HEK293 (cell line): ENCODE results near the gene ARF3.

ENCODE experiments used
- CTCF ChIA-PET: fragments of 350-600 bp; formaldehyde crosslinking; extraction: SDS; loops from one replicate; lab custom pipeline; 2021; ENCODE audit warnings: antibody characterized with exemption; lab: Yijun Ruan, JAX
- POLR2A ChIA-PET: fragments of 300-600 bp; formaldehyde crosslinking; extraction: SDS; loops from one replicate; lab custom pipeline; 2020; ENCODE audit warnings: antibody characterized with exemption, inconsistent platforms; lab: Yijun Ruan, JAX
- H3K27ac ChIP-seq: fragments of 200-500 bp; sonication (Bioruptor generic); 2 replicates; pipeline ENCODE4 v1.5.1; 2014; ENCODE audit warnings: low read depth, low read length, control low read depth, inconsistent platforms; ENCODE audit errors: extremely low read depth
- H3K36me3 ChIP-seq, 2 experiments: fragments of 200-500 bp in 1 of 2; sonication (Bioruptor generic) in 1 of 2; 1 replicate in 1 of 2; 2 replicates in 1 of 2; pipeline ENCODE4 v1.5.1; 2014 to 2017; ENCODE audit warnings: inconsistent platforms in 2 of 2, low read length in 2 of 2; ENCODE audit not compliant: control insufficient read depth in 2 of 2, insufficient read depth in 1 of 2
- H3K4me1 ChIP-seq: fragments of 200-500 bp; sonication (Bioruptor generic); 2 replicates; pipeline ENCODE4 v1.5.1; 2014; ENCODE audit warnings: mild to moderate bottlenecking, low read length, inconsistent platforms; ENCODE audit not compliant: control insufficient read depth, insufficient read depth
- H3K4me3 ChIP-seq: 2 replicates; pipeline ENCODE4 v1.5.1; 2011; ENCODE audit warnings: low read depth, mild to moderate bottlenecking, control low read depth, low read length, moderate library complexity
- H3K9me3 ChIP-seq: fragments of 200-500 bp; sonication (Bioruptor generic); 2 replicates; pipeline ENCODE4 v1.5.1; 2014; ENCODE audit warnings: low read depth, low read length, inconsistent platforms; ENCODE audit not compliant: control insufficient read depth, insufficient read depth
- GLIS2 ChIP-seq: fragments of 450-650 bp; formaldehyde crosslinking; IDR thresholded peaks from 2 replicates; pipeline ENCODE4 v1.5.1; 2016; ENCODE audit warnings: missing biosample characterization, missing genetic modification characterization
- KLF1 ChIP-seq: fragments of 450-650 bp; formaldehyde crosslinking; IDR thresholded peaks from 2 replicates; pipeline ENCODE4 v1.5.1; 2016; ENCODE audit warnings: missing biosample characterization, missing genetic modification characterization
- KLF17 ChIP-seq: fragments of 450-650 bp; formaldehyde crosslinking; IDR thresholded peaks from 2 replicates; pipeline ENCODE4 v1.5.1; 2016; ENCODE audit warnings: missing biosample characterization, missing genetic modification characterization
- PATZ1 ChIP-seq: fragments of 450-650 bp; formaldehyde crosslinking; IDR thresholded peaks from 2 replicates; pipeline ENCODE4 v1.5.1; 2016; ENCODE audit warnings: missing biosample characterization, missing genetic modification characterization
- PRDM1 ChIP-seq: fragments of 450-650 bp; formaldehyde crosslinking; IDR thresholded peaks from 2 replicates; pipeline ENCODE4; 2016; ENCODE audit warnings: missing biosample characterization, missing genetic modification characterization
- PRDM4 ChIP-seq: fragments of 450-650 bp; formaldehyde crosslinking; IDR thresholded peaks from 2 replicates; pipeline ENCODE4 v1.5.1; 2017; ENCODE audit warnings: missing biosample characterization, missing genetic modification characterization
- SP3 ChIP-seq: fragments of 450-650 bp; formaldehyde crosslinking; IDR thresholded peaks from 2 replicates; pipeline ENCODE4 v1.5.1; 2016; ENCODE audit warnings: missing biosample characterization, missing genetic modification characterization
- ZBTB49 ChIP-seq: fragments of 450-650 bp; formaldehyde crosslinking; IDR thresholded peaks from 2 replicates; pipeline ENCODE4 v1.5.1; 2016; ENCODE audit warnings: missing biosample characterization, missing genetic modification characterization, low read depth
- ZFHX2 ChIP-seq: fragments of 450-650 bp; formaldehyde crosslinking; conservative IDR thresholded peaks from 2 replicates; pipeline ENCODE4 v1.5.1; 2016; ENCODE audit warnings: missing biosample characterization, missing genetic modification characterization
- ZIC2 ChIP-seq: fragments of 450-650 bp; formaldehyde crosslinking; IDR thresholded peaks from 2 replicates; pipeline ENCODE4 v1.5.1; 2016; ENCODE audit warnings: missing biosample characterization, missing genetic modification characterization
- ZNF529 ChIP-seq: fragments of 450-650 bp; formaldehyde crosslinking; IDR thresholded peaks from 2 replicates; pipeline ENCODE4 v1.5.1; 2017; ENCODE audit warnings: missing genetic modification characterization, missing biosample characterization; ENCODE audit not compliant: insufficient replicate concordance
- ZNF558 ChIP-seq: fragments of 450-650 bp; formaldehyde crosslinking; IDR thresholded peaks from 2 replicates; pipeline ENCODE4 v1.5.1; 2016; ENCODE audit warnings: missing biosample characterization, missing genetic modification characterization
- ZNF624 ChIP-seq: fragments of 450-650 bp; formaldehyde crosslinking; IDR thresholded peaks from 2 replicates; pipeline ENCODE4 v1.5.1; 2017; ENCODE audit warnings: missing biosample characterization, missing genetic modification characterization
- ZNF701 ChIP-seq: fragments of 450-650 bp; formaldehyde crosslinking; IDR thresholded peaks from 2 replicates; pipeline ENCODE4 v1.5.1; 2016; ENCODE audit warnings: missing biosample characterization, missing genetic modification characterization
- ZNF776 ChIP-seq: fragments of 450-650 bp; formaldehyde crosslinking; IDR thresholded peaks from 2 replicates; pipeline ENCODE4 v1.5.0; 2017; ENCODE audit warnings: missing biosample characterization, missing genetic modification characterization, borderline replicate concordance
- ZNF777 ChIP-seq: fragments of 450-650 bp; formaldehyde crosslinking; IDR thresholded peaks from 2 replicates; pipeline ENCODE4 v1.5.1; 2017; ENCODE audit warnings: missing biosample characterization, missing genetic modification characterization, borderline replicate concordance
- ZXDB ChIP-seq: fragments of 450-650 bp; formaldehyde crosslinking; IDR thresholded peaks from 2 replicates; pipeline ENCODE4 v1.5.1; 2016; ENCODE audit warnings: missing biosample characterization, missing genetic modification characterization

ARF3 gene

GRCh38 chr12:48986720-48987291 is 29.5 kb upstream of the ARF3 start (continued):
- no peak for TF ChIP-seq ZNF624 (tag by site-specific recombination)
- no peak for TF ChIP-seq KLF17
- no peak for TF ChIP-seq PATZ1 (tag by site-specific recombination)
- TF ChIP-seq ZNF776 (tag by site-specific recombination): no peak
- TF ChIP-seq ZNF777 (tag by site-specific recombination): no peak
- TF ChIP-seq ZNF558 (tag by site-specific recombination): no peak

GRCh38 chr12:48985901-48986300 is 28.6 kb upstream of the ARF3 start:
- Histone ChIP-seq H3K4me3 (no peak overlapping the region), H3K9me3 (no peaks in the 10 kb centered on the region), H3K36me3 (no peaks in the 10 kb centered on the region), H3K27ac (no peak overlapping the region), H3K4me1 (no peaks in the 10 kb centered on the region; the same call in 1 of the 2 replicates)
- no peak for TF ChIP-seq ZNF529 (tag by site-specific recombination)
- no peak for TF ChIP-seq ZBTB49 (tag by site-specific recombination)
- no peak for TF ChIP-seq PRDM4 (tag by site-specific recombination)
- TF ChIP-seq ZXDB (tag by site-specific recombination): no peak
- TF ChIP-seq SP3 (tag by site-specific recombination): no peak
- POLR2A ChIA-PET: no interaction called here
- CTCF ChIA-PET: interaction anchor here (0.5 to 2.0 kb wide), 10 partner anchors 9 to 134 kb away, joined by 3 to 8 read pairs (median 4); partner anchors contain the start of genes ARF3 and DDX23

- Histone ChIP-seq H3K36me3 (no peaks in the 10 kb centered on the region), H3K9me3 (no peaks in the 10 kb centered on the region), H3K4me1 (no peaks in the 10 kb centered on the region; the same call in 1 of the 2 replicates), H3K27ac (no peak overlapping the region), H3K4me3 (no peak overlapping the region)
- ChIA-PET CTCF (interaction anchor here (1.0 to 2.0 kb wide), 7 partner anchors 9 to 133 kb away, joined by 3 to 8 read pairs (median 4); partner anchors contain the start of genes ARF3 and DDX23), POLR2A (no interaction called here)
- TF ChIP-seq PRDM1: no peak
- TF ChIP-seq GLIS2 (tag by site-specific recombination): peak; percentile 44; the same call in 1 of the 2 replicates
- TF ChIP-seq ZNF701 (tag by site-specific recombination): no peak
- TF ChIP-seq ZIC2 (tag by site-specific recombination): peak; percentile 98
- peak; percentile 52 for TF ChIP-seq KLF1
- TF ChIP-seq ZFHX2 (tag by site-specific recombination): peak; percentile 35; the same call in 1 of the 2 replicates
Measured at GRCh38 chr12:48985475-48985897, 28.2 kb upstream of the ARF3 start.
